Superior temporal gyrus (tissue), 1 donor: ENCODE results near the gene STAG2.
"Not testable (repeated sequence)": the region's sequence is repeated elsewhere in the genome, so short reads cannot be mapped to it uniquely, and the experiment has no call there.

ENCODE experiments used
- DNase-seq: peaks from one replicate; pipeline ENCODE4 v3.0.0-alpha.2; 2016; ENCODE audit errors: extremely low spot score

STAG2 gene

GRCh38 chrX:124035657-124036056 is 74.2 kb downstream of the STAG2 start:
- DNase-seq = no peak

- DNase-seq = no peak
Observed at GRCh38 chrX:124042042-124042441, 80.5 kb downstream of the STAG2 start.

DNA sequence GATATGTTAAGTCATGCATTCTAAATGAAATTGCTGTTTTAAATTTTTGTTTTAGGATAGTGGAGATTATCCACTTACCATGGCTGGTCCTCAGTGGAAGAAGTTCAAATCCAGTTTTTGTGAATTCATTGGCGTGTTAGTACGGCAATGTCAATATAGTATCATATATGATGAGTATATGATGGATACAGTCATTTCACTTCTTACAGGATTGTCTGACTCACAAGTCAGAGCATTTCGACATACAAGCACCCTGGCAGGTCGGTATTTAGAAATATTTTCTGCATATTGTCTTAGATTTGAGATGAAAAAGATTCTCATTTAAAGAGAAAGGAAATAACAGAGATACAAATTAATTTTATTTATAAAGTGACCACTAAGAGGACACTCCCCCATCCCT is 83.6 kb downstream of the STAG2 start:
- no peak for DNase-seq

- not testable (repeated sequence) for DNase-seq
Observed at GRCh38 chrX:124084417-124084816, 122.9 kb downstream of the STAG2 start.

DNA sequence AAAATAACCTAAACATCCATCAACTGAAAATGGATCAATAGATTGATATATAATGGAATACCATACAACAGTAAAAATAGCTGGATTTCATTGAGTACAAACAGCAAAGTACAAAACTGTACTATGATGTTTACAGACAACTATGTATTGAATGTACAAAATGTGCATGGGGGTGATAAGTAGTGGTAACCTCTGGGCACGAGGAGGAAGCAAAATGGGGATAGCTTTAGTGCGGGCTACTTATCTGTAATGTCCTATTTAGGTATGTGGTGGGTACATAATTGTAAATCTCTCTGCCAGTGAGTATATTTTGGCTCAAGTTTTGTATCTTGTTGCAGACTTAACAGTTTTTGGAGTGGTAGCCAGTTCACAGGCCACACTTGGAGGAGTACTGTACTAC is 123.6 kb downstream of the STAG2 start:
- no peak for DNase-seq

GRCh38 chrX:124086411-124086810 is 124.9 kb downstream of the STAG2 start:
- DNase-seq = no peak

GRCh38 chrX:124087000-124087746 is 125.7 kb downstream of the STAG2 start:
- no peak for DNase-seq

- DNase-seq = no peak
Observed at GRCh38 chrX:124093222-124093621, 131.7 kb downstream of the STAG2 start.

DNA sequence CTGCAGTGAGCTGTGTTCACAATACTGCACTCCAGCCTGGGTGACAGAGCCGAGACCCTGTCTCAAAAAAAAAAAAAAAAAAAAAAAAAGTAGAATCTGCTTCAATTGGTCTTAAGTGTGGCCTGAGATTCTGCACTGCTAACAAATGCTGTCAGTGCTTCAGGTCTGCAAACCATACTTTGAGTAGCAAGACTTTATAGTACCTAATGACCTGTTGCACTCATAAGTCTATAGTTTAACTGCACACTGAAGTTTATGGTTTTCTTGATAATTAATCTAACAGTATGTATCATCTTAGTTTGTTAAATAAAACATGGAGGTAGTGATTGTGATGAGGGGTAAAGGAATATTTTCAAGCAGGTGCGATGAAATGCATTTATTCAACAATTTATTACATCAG is 135.6 kb downstream of the STAG2 start:
- DNase-seq = no peak

DNA sequence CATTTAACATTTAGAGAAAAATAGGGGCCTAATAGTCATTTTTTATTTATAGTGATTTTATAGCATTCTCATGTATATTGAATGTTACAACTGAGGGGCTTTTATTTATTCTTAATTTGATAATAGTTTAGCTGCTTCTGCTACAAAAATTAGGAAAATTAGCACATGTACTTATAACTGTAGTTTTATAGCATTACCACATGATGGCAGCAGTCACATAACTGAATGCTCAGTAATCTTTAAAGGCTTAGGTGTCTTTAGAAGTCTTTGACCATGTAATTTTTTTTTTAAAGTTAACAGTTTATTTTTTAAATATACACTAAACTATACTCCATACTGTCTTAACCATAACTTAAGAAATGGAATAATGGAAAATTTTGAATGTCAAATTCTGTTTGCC is 136.6 kb downstream of the STAG2 start:
- DNase-seq = peak; percentile 19

GRCh38 chrX:124103966-124104365 is 142.5 kb downstream of the STAG2 start:
- DNase-seq = no peak

GRCh38 chrX:124104512-124104911 is 143.0 kb downstream of the STAG2 start:
- DNase-seq = not testable (repeated sequence)

DNA sequence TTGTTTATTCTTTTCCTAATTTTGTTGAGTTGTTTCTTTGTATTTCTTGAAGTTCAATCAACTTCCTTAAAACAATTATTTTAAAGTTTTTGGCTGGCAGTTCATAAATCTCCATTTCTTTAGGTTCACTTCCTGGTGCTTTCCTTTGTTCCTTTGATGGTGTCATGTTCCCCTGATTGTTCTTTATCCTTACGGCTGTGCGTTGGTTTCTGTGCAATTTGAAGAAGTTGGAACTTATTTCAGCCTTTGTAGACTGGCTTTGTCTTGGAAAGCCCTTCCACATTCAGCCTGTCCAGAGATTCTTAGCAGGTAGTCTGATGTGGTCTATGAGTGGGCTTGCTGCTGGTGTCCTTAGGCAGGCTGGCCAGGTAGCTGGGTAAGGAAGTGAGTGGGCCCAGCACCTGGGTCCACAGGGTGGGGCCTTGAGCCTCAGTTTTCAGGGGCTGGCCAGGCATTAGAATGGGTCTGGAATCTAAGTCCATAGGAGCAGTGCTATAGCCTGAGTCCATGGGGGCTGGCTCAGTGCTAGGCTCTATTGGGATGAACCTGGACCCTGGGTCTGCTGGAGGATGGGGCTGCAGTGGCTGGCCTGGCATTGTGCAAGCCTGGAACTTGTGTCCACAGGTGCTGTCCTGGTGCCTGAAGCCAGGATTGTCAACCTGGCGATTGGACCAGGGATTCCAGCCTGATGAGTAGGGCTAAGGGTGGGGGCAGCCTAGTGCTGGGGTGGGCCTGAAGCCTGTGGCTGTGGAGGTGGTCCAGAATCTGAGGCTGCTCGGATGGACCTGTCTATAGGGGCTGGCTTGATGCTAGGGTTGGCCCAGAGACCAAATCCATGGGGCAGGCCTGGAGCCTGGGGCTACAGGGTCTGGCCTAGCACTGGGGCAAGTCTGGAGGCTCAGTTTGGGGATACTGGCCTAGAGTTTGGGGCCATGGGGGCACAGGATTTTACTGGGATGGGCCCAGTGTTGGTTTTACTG is 152.4 kb downstream of the STAG2 start:
- no peak for DNase-seq

GRCh38 chrX:124117325-124117724 is 155.8 kb downstream of the STAG2 start:
- DNase-seq = no peak

- DNase-seq = no peak
Observed at GRCh38 chrX:124125471-124125870, 164.0 kb downstream of the STAG2 start.

GRCh38 chrX:124127496-124127895 is 166.0 kb downstream of the STAG2 start:
- no peak for DNase-seq

DNA sequence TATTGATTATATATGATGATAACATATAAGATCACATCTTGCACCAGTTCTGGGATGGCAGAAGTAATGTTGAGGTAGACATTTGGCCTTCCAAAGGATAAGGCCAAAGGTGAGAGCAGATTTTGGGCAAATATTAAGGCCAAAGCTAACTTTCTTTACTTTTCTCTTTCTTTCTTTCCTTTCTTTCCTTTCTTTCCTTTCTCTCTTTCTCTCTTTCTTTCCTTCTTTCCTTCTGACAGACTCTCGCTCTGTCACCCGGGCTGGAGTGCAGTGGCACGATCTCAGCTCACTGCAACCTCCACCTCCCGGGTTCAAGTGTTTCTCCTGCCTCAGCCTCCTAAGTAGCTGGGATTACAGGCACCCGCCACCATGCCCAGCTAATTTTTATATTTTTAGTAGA is 170.9 kb downstream of the STAG2 start:
- DNase-seq = not testable (repeated sequence)

- DNase-seq = no peak
Observed at GRCh38 chrX:124145749-124146148, 184.2 kb downstream of the STAG2 start.

GRCh38 chrX:124151195-124151594 is 189.7 kb downstream of the STAG2 start:
- no peak for DNase-seq
